Esophagus muscularis mucosa (tissue), 4 donors: ENCODE results near the gene ASB5. TPM values are rescaled to one million over a fixed set of nuclear protein-coding genes. Genes with fewer than 3 reads are reported as not detected.

Source experiments
- DNase-seq: peaks from one replicate; pipeline ENCODE4 v3.0.0-alpha.2; 2017; ENCODE audit errors: extremely low spot score
- H3K27ac ChIP-seq, 4 donors: fragments of 200-600 bp; sonication (generic); replicated peaks in 1 of 4; 1 replicate in 3 of 4; 2 replicates in 1 of 4; pipeline ENCODE4 v1.5.1; 2016 to 2019; ENCODE audit warnings: mild to moderate bottlenecking in 1 of 4
- H3K27me3 ChIP-seq, 4 donors: fragments of 200-600 bp; sonication (generic); one replicate each; pipeline versions ENCODE4 v1.5.1 to v1.6.0; 2016 to 2019
- H3K36me3 ChIP-seq, 4 donors: fragments of 200-600 bp; sonication (generic); one replicate each; pipeline ENCODE4 v1.5.1; 2016 to 2019
- H3K4me1 ChIP-seq, 4 donors: fragments of 200-600 bp; sonication (generic); one replicate each; pipeline ENCODE4 v1.5.1; 2016 to 2019
- H3K4me3 ChIP-seq, 4 donors: fragments of 200-600 bp; sonication (generic); 1 replicate in 2 of 4; 2 replicates in 2 of 4; pipeline ENCODE4 v1.5.1; 2016 to 2019; ENCODE audit warnings: mild to moderate bottlenecking in 4 of 4, moderate library complexity in 1 of 4
- H3K9me3 ChIP-seq, 4 donors: fragments of 200-600 bp; sonication (generic); 1 replicate in 3 of 4; 2 replicates in 1 of 4; pipeline ENCODE4 v1.5.1; 2016 to 2019
- EP300 ChIP-seq: sonication (generic); formaldehyde crosslinking; IDR thresholded peaks from one replicate; pipeline ENCODE4 v1.6.1; 2017; ENCODE audit warnings: antibody characterized with exemption
- POLR2A ChIP-seq: fragments of 450-650 bp; IDR thresholded peaks from one replicate; pipeline ENCODE4 v1.6.1; 2017; ENCODE audit warnings: antibody characterized with exemption, moderate library complexity, mild to moderate bottlenecking, low read depth
- POLR2AphosphoS5 ChIP-seq, 2 donors: sonication (generic); formaldehyde crosslinking; IDR thresholded peaks; one replicate each; pipeline ENCODE4 v1.6.1; 2017; ENCODE audit warnings: antibody characterized with exemption in 2 of 2
- WGBS: methylation state at CpG from one replicate; pipeline ENCODE4 v1.1.5; 2018; 5-methylcytosine and 5-hydroxymethylcytosine counted together
- intact Hi-C: fragments of 100-400 bp; cut with DNase I; formaldehyde crosslinking; loops from one replicate; pipeline ENCODE4 v1.15.1; 2023
- total RNA-seq, 4 donors: library from RNA; depleted of rRNA; stranded (reverse); fragments of >200 nt; gene quantifications; one replicate each; pipeline versions ENCODE4 v1.1.0 to v1.2.1, GENCODE V29; 2016
- TF ChIP-seq, protein P1 (sequence below), 3 experiments: fragments of 200-600 bp in 2 of 3; fragments of 450-650 bp in 1 of 3; sonication (generic) in 2 of 3; IDR thresholded peaks; one replicate each; pipeline ENCODE4 v1.5.1; 2017 to 2019; ENCODE audit warnings: antibody characterized with exemption in 3 of 3, mild to moderate bottlenecking in 2 of 3, moderate library complexity in 1 of 3

Gene ASB5
- total RNA-seq, 4 donors from 2014 or later, result 13.1 to 37.8 (median 27.0) TPM

DNA sequence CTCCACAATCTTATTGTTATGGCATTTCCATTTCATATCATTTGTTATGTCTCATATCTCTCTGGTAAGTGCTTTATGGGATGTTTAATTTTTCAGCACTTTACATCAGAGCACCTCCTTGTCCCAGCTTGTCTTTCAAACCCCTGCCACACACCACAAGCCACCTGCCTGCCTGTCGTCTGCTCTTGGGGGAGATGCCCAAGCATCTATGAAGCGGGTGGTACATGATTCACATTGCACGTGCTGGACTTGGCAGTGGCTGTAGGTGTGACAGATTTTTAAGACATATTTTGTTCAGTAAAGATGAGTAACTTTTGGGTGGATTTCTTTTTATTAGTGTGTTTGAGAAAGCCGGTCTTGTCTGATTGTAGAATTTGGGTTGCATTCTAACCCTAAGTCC is 59.5 kb downstream of the ASB5 start:
- H3K27ac ChIP-seq, result no peak overlapping the region
- H3K27me3 ChIP-seq, result no peaks in the 10 kb centered on the region
- H3K36me3 ChIP-seq, result no peaks in the 10 kb centered on the region
- intact Hi-C loops, result no loop called here
- WGBS, result 91% methylated on average over 4 of the region's 4 CpGs
- no peaks in the 10 kb centered on the region for H3K9me3 ChIP-seq
- no peak overlapping the region for H3K4me3 ChIP-seq
- no peak for DNase-seq
- no peaks in the 10 kb centered on the region for H3K4me1 ChIP-seq
- TF ChIP-seq EP300, result no peak
- TF ChIP-seq POLR2AphosphoS5 (IDR thresholded peaks at IDR 0.05), result no peak
- TF ChIP-seq, protein P1, sequence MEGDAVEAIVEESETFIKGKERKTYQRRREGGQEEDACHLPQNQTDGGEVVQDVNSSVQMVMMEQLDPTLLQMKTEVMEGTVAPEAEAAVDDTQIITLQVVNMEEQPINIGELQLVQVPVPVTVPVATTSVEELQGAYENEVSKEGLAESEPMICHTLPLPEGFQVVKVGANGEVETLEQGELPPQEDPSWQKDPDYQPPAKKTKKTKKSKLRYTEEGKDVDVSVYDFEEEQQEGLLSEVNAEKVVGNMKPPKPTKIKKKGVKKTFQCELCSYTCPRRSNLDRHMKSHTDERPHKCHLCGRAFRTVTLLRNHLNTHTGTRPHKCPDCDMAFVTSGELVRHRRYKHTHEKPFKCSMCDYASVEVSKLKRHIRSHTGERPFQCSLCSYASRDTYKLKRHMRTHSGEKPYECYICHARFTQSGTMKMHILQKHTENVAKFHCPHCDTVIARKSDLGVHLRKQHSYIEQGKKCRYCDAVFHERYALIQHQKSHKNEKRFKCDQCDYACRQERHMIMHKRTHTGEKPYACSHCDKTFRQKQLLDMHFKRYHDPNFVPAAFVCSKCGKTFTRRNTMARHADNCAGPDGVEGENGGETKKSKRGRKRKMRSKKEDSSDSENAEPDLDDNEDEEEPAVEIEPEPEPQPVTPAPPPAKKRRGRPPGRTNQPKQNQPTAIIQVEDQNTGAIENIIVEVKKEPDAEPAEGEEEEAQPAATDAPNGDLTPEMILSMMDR (IDR thresholded peaks at IDR 0.05), result no peak
- TF ChIP-seq POLR2A, result no peak

GRCh38 chr4:176207839-176208238 is 61.2 kb downstream of the ASB5 start:
- 89% methylated on average over 5 of the region's 5 CpGs for WGBS
- no peak for TF ChIP-seq EP300
- TF ChIP-seq POLR2A, result no peak
- no peak for TF ChIP-seq POLR2AphosphoS5 (IDR thresholded peaks at IDR 0.05)
- TF ChIP-seq, protein P1 (IDR thresholded peaks at IDR 0.05), result no peak
- H3K4me1 ChIP-seq, result no peaks in the 10 kb centered on the region
- DNase-seq, result no peak
- no peak overlapping the region for H3K4me3 ChIP-seq
- no peak overlapping the region for H3K27ac ChIP-seq
- no peaks in the 10 kb centered on the region for H3K27me3 ChIP-seq
- no peaks in the 10 kb centered on the region for H3K9me3 ChIP-seq
- H3K36me3 ChIP-seq, result no peaks in the 10 kb centered on the region
- intact Hi-C loops, result no loop called here

GRCh38 chr4:176205299-176205698 is 63.7 kb downstream of the ASB5 start:
- H3K9me3 ChIP-seq, result no peaks in the 10 kb centered on the region
- TF ChIP-seq EP300, result no peak
- TF ChIP-seq, protein P1 (IDR thresholded peaks at IDR 0.05), result no peak
- no peak for TF ChIP-seq POLR2AphosphoS5 (IDR thresholded peaks at IDR 0.05)
- no peak for TF ChIP-seq POLR2A
- intact Hi-C loops, result no loop called here
- 61% methylated on average over 4 of the region's 4 CpGs for WGBS
- H3K4me1 ChIP-seq, result no peaks in the 10 kb centered on the region
- no peaks in the 10 kb centered on the region for H3K36me3 ChIP-seq
- H3K27me3 ChIP-seq, result no peaks in the 10 kb centered on the region
- no peak for DNase-seq
- H3K27ac ChIP-seq, result no peak overlapping the region
- no peak overlapping the region for H3K4me3 ChIP-seq

DNA sequence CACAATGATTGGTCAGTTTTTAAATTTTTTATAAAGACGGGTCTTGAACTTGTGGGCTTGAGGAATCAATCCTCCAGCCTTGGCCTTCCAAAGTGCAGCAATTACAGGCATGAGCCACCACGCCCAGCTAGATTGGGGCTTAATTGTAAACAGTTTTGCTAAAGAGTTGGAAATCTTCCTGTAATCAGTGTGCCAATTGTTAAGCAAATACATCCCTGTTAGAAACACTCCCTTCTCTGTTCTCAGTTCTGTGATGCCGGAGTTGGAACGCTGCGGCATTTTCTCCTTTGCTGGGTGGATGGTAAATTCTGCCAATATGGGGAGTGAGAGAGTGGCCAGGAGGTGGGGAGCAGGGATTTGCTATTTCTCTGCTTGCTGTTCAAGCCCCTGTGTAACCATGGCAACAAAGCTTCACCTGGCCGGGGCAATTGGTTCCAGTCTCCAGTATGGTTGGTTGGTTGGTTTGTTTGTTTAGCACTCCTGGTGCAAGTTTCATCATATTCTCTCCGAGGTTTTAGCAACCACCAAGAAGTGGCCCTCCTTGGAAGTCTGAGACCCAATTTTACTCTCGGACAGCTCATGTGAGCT is 70.6 kb downstream of the ASB5 start:
- 88% methylated on average over 8 of the region's 8 CpGs for WGBS
- no peak for DNase-seq
- Histone ChIP-seq H3K27me3 (no peaks in the 10 kb centered on the region), H3K4me1 (peaks cover 3 to 10% (median 6%) of the 10 kb centered on the region in 4 donors), H3K36me3 (no peaks in the 10 kb centered on the region), H3K27ac (no peak overlapping the region), H3K4me3 (no peak overlapping the region), H3K9me3 (no peaks in the 10 kb centered on the region)
- intact Hi-C loops, result no loop called here
- TF ChIP-seq POLR2AphosphoS5 (IDR thresholded peaks at IDR 0.05), result no peak
- TF ChIP-seq, protein P1 (IDR thresholded peaks at IDR 0.05), result no peak
- TF ChIP-seq EP300, result no peak
- TF ChIP-seq POLR2A, result no peak
